NT2/D1 (cell line): ENCODE results near the gene ATP10A.

ENCODE experiments used
- DNase-seq: peaks from one replicate; pipeline ENCODE4 v3.0.0-alpha.2; 2011; ENCODE audit warnings: low read depth, low spot score
- H3K27me3 ChIP-seq: 2 replicates; pipeline ENCODE4 v1.6.0; 2011; ENCODE audit warnings: mild to moderate bottlenecking; ENCODE audit not compliant: insufficient read length, insufficient read depth
- H3K36me3 ChIP-seq: 2 replicates; pipeline ENCODE4 v1.6.1; 2011; ENCODE audit warnings: mild to moderate bottlenecking, low read length, mixed read lengths; ENCODE audit not compliant: insufficient read depth, insufficient read length
- H3K4me1 ChIP-seq: 2 replicates; pipeline ENCODE4 v1.5.1; 2011; ENCODE audit not compliant: insufficient read depth, insufficient read length
- H3K4me3 ChIP-seq: 2 replicates; pipeline ENCODE4 v1.5.1; 2011; ENCODE audit warnings: low read depth; ENCODE audit not compliant: insufficient read length
- H3K9ac ChIP-seq: 2 replicates; pipeline ENCODE4 v1.6.0; 2011; ENCODE audit warnings: low read depth; ENCODE audit not compliant: insufficient read length
- H3K9me3 ChIP-seq: 2 replicates; pipeline ENCODE4 v1.5.1; 2011; ENCODE audit warnings: mild to moderate bottlenecking, low read length; ENCODE audit not compliant: insufficient read depth
- SUZ12 ChIP-seq: IDR thresholded peaks from 2 replicates; pipeline ENCODE4 v1.6.1; 2011; ENCODE audit not compliant: insufficient read length, insufficient read depth; ENCODE audit errors: extremely low read depth
- YY1 ChIP-seq: IDR thresholded peaks from 2 replicates; pipeline ENCODE4 v1.6.1; 2011; ENCODE audit not compliant: insufficient read length, insufficient read depth
- ZNF274 ChIP-seq: IDR thresholded peaks from 2 replicates; pipeline ENCODE4 v1.6.1; 2011; ENCODE audit warnings: mild to moderate bottlenecking, low read depth, low read length

ATP10A gene

DNA sequence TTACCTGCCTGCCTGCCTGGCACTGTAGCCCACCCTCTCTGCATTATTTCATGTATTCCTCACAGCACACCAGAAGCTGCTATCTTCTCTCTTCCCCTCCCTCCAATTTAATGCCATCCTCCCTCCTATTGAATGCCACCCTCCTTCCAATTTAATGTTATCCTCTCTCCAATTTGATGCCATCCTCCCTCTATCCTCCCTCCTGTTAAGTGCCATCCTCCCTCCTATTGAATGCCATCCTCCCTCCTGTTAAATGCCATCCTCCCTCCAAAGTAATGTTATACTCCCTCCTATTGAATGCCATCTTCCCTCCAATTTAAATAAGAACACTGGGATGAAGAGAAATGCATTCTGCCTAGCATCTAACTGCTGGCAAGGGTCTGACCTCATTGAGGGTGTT, 11.1 kb downstream of the ATP10A start:
- H3K9me3 ChIP-seq: no peaks in the 10 kb centered on the region
- no peak overlapping the region for H3K9ac ChIP-seq

GRCh38 chr15:25850154-25851111, 12.7 kb downstream of the ATP10A start:
- peak overlapping the region; percentile 85 for H3K9ac ChIP-seq
- no peaks in the 10 kb centered on the region for H3K9me3 ChIP-seq
- no peaks in the 10 kb centered on the region for H3K4me1 ChIP-seq
- peak overlapping the region; percentile 42 for H3K4me3 ChIP-seq
- H3K36me3 ChIP-seq: no peaks in the 10 kb centered on the region
- TF ChIP-seq YY1 (no peak), ZNF274 (no peak), SUZ12 (no peak)
- peak; percentile 18 for DNase-seq
- no peaks in the 10 kb centered on the region for H3K27me3 ChIP-seq

More for the DNA sequence above, 11.1 kb downstream of the ATP10A start:
- Histone ChIP-seq H3K36me3 (no peaks in the 10 kb centered on the region), H3K4me1 (no peaks in the 10 kb centered on the region), H3K27me3 (no peaks in the 10 kb centered on the region), H3K4me3 (no peak overlapping the region)
- no peak for DNase-seq
- TF ChIP-seq ZNF274 (no peak), YY1 (no peak), SUZ12 (no peak)

DNA sequence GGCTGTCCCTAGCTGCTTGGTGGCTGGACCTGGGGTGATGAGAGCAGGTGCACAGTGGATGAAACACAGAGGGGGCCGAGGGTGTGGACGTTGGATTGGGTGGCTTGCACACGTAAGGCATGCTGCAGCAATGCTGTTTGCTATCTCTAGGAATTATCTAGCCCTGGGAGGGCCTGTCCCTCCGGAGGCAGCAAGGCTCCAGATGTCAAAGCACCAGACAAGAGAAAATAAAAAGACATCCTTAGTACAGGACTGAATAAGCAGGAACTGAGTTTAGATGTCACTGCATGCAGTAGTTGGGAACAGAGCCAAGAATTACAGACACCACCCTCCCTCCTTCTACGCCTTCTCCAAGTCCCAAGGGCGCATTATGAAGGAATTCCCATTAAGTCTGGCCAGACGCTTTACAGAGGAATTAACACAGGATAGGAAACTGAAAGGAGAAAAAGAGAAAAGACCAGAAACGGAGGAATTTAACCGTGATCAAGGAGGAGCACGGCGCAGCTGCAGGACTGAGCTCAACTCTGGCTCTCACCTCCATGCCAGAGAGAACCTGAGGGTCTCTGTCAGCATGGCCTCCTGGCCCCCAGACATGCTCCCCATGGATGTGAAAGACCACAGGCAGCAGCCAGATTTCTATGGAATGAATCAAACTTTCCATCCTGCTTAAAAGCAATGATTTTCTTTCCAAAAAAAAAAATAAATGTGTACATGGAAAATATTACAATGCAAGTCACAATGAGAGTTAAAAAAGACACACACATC, 13.8 kb downstream of the ATP10A start:
- DNase-seq: no peak
- TF ChIP-seq SUZ12: no peak
- no peak for TF ChIP-seq ZNF274
- no peak for TF ChIP-seq YY1
- H3K27me3 ChIP-seq: no peaks in the 10 kb centered on the region
- H3K4me1 ChIP-seq: no peaks in the 10 kb centered on the region
- H3K9me3 ChIP-seq: no peaks in the 10 kb centered on the region
- H3K36me3 ChIP-seq: no peaks in the 10 kb centered on the region
- H3K4me3 ChIP-seq: no peak overlapping the region
- no peak overlapping the region for H3K9ac ChIP-seq

DNA sequence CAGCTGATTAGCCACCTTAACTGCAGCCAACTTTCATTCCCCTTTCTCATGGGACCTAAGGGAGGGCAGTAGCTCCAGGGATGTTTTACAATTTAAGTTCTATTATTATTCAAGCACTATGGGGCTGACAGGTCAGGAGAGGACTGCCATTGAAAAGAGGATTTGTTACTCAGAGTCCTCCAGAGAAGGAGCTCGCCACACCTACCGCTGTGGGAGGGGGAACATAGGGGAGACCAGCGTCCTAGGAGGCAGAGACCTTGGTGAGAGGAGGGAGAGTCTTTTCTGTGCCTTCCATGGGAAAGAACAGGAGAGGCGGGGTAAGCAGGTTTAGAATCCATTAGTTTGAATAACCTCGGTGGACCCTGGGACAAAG, 14.4 kb downstream of the ATP10A start:
- Histone ChIP-seq H3K4me3 (no peak overlapping the region), H3K36me3 (no peaks in the 10 kb centered on the region), H3K9ac (no peak overlapping the region), H3K9me3 (no peaks in the 10 kb centered on the region), H3K4me1 (no peaks in the 10 kb centered on the region), H3K27me3 (no peaks in the 10 kb centered on the region)
- TF ChIP-seq SUZ12: no peak
- no peak for TF ChIP-seq ZNF274
- no peak for TF ChIP-seq YY1
- peak; percentile 28 for DNase-seq

DNA sequence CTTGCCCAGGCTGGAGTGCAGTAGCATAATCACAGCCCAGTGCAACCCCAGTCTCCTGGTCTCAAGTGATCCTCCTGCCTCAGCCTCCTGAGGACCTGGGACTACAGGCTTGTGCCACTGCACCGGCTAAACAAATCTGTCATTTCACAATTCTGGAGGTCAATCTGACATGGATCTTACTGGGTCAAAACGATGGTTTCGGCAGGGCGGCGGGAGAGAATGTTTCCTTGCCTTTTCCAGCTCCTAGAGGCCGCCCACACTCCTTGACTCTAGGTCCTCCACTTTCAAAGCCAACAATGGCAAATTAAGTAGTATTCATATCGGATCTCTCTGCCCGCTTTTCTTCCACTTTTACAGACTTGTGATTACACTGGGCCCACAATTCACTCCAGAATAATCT, 14.8 kb downstream of the ATP10A start:
- no peak for DNase-seq
- no peaks in the 10 kb centered on the region for H3K4me1 ChIP-seq
- TF ChIP-seq YY1 (no peak), SUZ12 (no peak), ZNF274 (no peak)
- no peak overlapping the region for H3K9ac ChIP-seq
- H3K9me3 ChIP-seq: no peaks in the 10 kb centered on the region
- H3K27me3 ChIP-seq: no peaks in the 10 kb centered on the region
- H3K4me3 ChIP-seq: no peak overlapping the region
- H3K36me3 ChIP-seq: no peaks in the 10 kb centered on the region

- H3K9me3 ChIP-seq: no peaks in the 10 kb centered on the region
- no peaks in the 10 kb centered on the region for H3K4me1 ChIP-seq
- H3K4me3 ChIP-seq: no peak overlapping the region
- TF ChIP-seq SUZ12: no peak
- TF ChIP-seq ZNF274: no peak
- TF ChIP-seq YY1: no peak
- DNase-seq: no peak
- H3K9ac ChIP-seq: no peak overlapping the region
- no peaks in the 10 kb centered on the region for H3K27me3 ChIP-seq
- no peaks in the 10 kb centered on the region for H3K36me3 ChIP-seq
Observed at GRCh38 chr15:25847051-25847450, 16.1 kb downstream of the ATP10A start.

DNA sequence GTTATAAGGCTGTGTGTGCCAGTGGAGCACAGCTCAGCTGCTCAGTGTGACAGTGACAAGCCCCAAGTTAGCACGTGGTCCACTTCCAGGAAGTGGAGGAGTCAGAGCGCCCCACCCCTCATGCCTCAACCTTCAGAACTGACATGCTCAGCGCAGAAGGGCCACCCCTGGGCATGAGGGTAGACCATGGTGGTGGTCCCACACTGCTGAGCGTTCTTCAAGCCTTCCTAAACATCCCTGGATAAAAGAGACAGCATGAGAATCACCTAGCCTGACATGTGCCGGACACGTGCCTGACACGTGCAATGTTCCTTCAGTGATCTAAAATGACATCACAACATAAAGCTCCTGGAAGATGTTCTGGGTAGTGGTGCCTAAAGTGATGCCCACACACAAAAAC, 16.8 kb downstream of the ATP10A start:
- no peak overlapping the region for H3K4me3 ChIP-seq
- H3K9ac ChIP-seq: no peak overlapping the region
- H3K27me3 ChIP-seq: no peaks in the 10 kb centered on the region
- no peaks in the 10 kb centered on the region for H3K36me3 ChIP-seq
- TF ChIP-seq SUZ12 (no peak), ZNF274 (no peak), YY1 (no peak)
- no peak for DNase-seq
- no peaks in the 10 kb centered on the region for H3K4me1 ChIP-seq
- H3K9me3 ChIP-seq: no peaks in the 10 kb centered on the region
